Measurements from ENCODE around the gene FBLIM1. TPM values are rescaled to one million over a fixed set of nuclear protein-coding genes. Genes with fewer than 3 reads are reported as not detected.

FBLIM1 gene
- polyA plus RNA-seq, 1 experiment, result 122 TPM

GRCh38 chr1:15733726-15734226 lies 24.8 kb upstream of the FBLIM1 start:
- DNase-seq (ENCODE audit: low read depth, low spot score), result no peak
- ChIA-PET CTCF (interaction anchor here (1.0 kb wide), 1 partner anchor 140 kb away, joined by 3 read pairs; no protein-coding TSS in a partner anchor), POLR2A (no interaction called here)
- Histone ChIP-seq H3K9me3 (ENCODE audit: control insufficient read depth, insufficient read depth, low read length) (no peaks in the 10 kb centered on the region; the same call in 1 of the 2 replicates), H3K27ac (ENCODE audit: low read depth, low read length) (no peak overlapping the region), H3K4me3 (ENCODE audit: low read depth, low read length) (no peak overlapping the region), H3K27me3 (ENCODE audit: control insufficient read depth, insufficient read depth, low read length) (no peaks in the 10 kb centered on the region)
- TF ChIP-seq, protein P1, sequence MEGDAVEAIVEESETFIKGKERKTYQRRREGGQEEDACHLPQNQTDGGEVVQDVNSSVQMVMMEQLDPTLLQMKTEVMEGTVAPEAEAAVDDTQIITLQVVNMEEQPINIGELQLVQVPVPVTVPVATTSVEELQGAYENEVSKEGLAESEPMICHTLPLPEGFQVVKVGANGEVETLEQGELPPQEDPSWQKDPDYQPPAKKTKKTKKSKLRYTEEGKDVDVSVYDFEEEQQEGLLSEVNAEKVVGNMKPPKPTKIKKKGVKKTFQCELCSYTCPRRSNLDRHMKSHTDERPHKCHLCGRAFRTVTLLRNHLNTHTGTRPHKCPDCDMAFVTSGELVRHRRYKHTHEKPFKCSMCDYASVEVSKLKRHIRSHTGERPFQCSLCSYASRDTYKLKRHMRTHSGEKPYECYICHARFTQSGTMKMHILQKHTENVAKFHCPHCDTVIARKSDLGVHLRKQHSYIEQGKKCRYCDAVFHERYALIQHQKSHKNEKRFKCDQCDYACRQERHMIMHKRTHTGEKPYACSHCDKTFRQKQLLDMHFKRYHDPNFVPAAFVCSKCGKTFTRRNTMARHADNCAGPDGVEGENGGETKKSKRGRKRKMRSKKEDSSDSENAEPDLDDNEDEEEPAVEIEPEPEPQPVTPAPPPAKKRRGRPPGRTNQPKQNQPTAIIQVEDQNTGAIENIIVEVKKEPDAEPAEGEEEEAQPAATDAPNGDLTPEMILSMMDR (IDR thresholded peaks at IDR 0.05; ENCODE audit: low read depth, low read length), result no peak

- Histone ChIP-seq H3K27ac (ENCODE audit: low read depth, low read length) (no peak overlapping the region), H3K9me3 (ENCODE audit: control insufficient read depth, insufficient read depth, low read length) (no peaks in the 10 kb centered on the region; the same call in 1 of the 2 replicates), H3K27me3 (ENCODE audit: control insufficient read depth, insufficient read depth, low read length) (no peaks in the 10 kb centered on the region), H3K4me3 (ENCODE audit: low read depth, low read length) (no peak overlapping the region)
- TF ChIP-seq, protein P1 (IDR thresholded peaks at IDR 0.05; ENCODE audit: low read depth, low read length), result no peak
- ChIA-PET POLR2A (no interaction called here), CTCF (no interaction called here)
- no peak for DNase-seq (ENCODE audit: low read depth, low spot score)
These were observed 24.3 kb upstream of the FBLIM1 start for GRCh38 chr1:15734296-15734695.

GRCh38 chr1:15734901-15735300 lies 23.7 kb upstream of the FBLIM1 start:
- CTCF ChIA-PET, result interaction anchor here (0.6 kb wide), 1 partner anchor 96 kb away, joined by 3 read pairs; no protein-coding TSS in a partner anchor
- Histone ChIP-seq H3K27ac (ENCODE audit: low read depth, low read length) (no peak overlapping the region), H3K27me3 (ENCODE audit: control insufficient read depth, insufficient read depth, low read length) (no peaks in the 10 kb centered on the region), H3K9me3 (ENCODE audit: control insufficient read depth, insufficient read depth, low read length) (no peaks in the 10 kb centered on the region; the same call in 1 of the 2 replicates), H3K4me3 (ENCODE audit: low read depth, low read length) (no peak overlapping the region)
- POLR2A ChIA-PET, result no interaction called here
- TF ChIP-seq, protein P1 (IDR thresholded peaks at IDR 0.05; ENCODE audit: low read depth, low read length), result no peak
- no peak for DNase-seq (ENCODE audit: low read depth, low spot score)

- ChIA-PET POLR2A (no interaction called here), CTCF (interaction anchor here (0.6 kb wide), 1 partner anchor 95 kb away, joined by 3 read pairs; no protein-coding TSS in a partner anchor)
These were observed 23.1 kb upstream of the FBLIM1 start for GRCh38 chr1:15735304-15736037.

More at GRCh38 chr1:15735304-15736037, 23.1 kb upstream of the FBLIM1 start:
- Histone ChIP-seq H3K27me3 (ENCODE audit: control insufficient read depth, insufficient read depth, low read length) (no peaks in the 10 kb centered on the region), H3K27ac (ENCODE audit: low read depth, low read length) (no peak overlapping the region), H3K4me3 (ENCODE audit: low read depth, low read length) (no peak overlapping the region), H3K9me3 (ENCODE audit: control insufficient read depth, insufficient read depth, low read length) (no peaks in the 10 kb centered on the region; the same call in 1 of the 2 replicates)
- no peak for DNase-seq (ENCODE audit: low read depth, low spot score)
- TF ChIP-seq, protein P1 (IDR thresholded peaks at IDR 0.05; ENCODE audit: low read depth, low read length), result no peak
